EH (cell line): Measurements from ENCODE around the gene EEA1.

Experiments used
- DNase-seq: peaks from one replicate; pipeline ENCODE4 v3.0.0-alpha.2; 2015; ENCODE audit warnings: low read depth

The EEA1 gene

DNA sequence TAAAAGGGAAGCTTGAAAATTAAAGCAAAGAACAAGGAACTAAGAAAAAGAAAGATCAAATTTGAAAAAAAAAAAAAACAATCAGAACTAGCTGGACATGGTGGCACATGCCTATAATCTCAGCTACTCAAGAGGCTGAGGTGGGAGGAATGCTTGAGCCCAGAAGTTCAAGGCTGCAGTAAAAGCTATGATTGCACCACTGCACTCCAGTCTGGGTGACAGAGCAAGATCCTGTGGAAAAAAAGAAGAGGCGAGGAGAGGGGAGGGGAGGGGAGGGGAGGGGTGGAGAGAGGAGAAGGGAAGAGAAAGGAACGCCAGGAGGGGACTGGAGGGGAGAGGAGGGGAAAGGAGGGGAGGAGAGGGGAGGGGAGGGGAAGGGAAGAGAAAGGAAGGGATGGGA is 43.0 kb downstream of the EEA1 start:
- no peak for DNase-seq

GRCh38 chr12:92879698-92880322 is 49.3 kb downstream of the EEA1 start:
- no peak for DNase-seq

DNA sequence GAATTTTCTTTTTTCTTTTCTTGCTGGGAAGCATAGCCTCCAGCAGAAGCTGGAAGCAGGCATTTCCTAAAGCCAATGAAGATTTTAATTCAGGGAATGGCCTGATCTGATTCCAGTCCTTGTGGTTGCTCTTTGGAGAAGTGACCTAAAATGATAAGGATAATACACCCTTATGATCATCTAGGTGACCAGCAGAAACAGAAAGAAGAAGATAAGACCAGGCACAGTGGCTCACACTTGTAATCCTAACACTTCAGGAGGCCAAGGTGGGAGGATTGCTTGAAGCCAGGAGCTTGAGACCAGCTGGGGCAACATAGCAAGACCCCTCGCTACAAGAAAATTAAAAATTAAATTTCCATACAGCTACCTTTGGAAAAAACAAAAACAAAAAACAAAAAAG is 51.2 kb downstream of the EEA1 start:
- DNase-seq = no peak

- no peak for DNase-seq
Observed at GRCh38 chr12:92876496-92876895, 52.6 kb downstream of the EEA1 start.

DNA sequence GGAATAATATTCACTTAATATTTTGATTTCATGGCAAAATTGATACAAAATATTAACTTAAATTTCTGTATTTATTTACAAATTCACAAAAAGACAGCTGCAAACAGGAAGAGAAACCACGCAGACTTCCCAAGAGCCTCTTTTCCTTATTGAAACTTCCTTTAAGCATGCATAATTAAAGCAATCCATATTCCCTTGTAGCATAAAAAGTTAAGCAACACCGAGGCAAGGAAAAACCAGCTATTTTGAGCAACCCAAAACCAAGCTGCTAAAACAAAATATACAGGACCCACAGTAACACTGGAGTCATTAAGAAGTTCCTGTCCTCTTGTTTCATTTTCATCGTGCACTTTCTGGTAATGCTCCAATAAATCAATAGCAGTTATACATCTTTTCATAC is 58.0 kb downstream of the EEA1 start:
- peak; percentile 2 for DNase-seq

GRCh38 chr12:92866418-92866817 is 62.7 kb downstream of the EEA1 start:
- no peak for DNase-seq

GRCh38 chr12:92863251-92863650 is 65.8 kb downstream of the EEA1 start:
- no peak for DNase-seq

DNA sequence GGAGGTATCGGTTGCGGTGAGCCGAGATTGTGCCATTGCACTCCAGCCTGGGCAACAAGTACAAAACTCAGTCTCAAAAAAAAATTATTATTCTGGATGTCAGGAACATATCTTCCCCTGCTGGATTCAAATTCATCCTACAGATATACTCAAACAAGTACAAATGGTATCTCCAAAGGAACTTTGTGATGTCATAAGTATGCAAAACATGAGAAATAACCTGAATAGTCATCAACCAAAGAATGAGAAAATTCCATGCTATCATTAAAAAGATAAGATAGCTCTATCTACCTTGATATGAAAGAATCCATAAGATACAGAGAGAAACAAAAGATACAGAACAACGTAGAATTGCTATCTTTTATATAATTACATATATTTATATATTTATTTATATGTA is 67.7 kb downstream of the EEA1 start:
- DNase-seq = no peak

DNA sequence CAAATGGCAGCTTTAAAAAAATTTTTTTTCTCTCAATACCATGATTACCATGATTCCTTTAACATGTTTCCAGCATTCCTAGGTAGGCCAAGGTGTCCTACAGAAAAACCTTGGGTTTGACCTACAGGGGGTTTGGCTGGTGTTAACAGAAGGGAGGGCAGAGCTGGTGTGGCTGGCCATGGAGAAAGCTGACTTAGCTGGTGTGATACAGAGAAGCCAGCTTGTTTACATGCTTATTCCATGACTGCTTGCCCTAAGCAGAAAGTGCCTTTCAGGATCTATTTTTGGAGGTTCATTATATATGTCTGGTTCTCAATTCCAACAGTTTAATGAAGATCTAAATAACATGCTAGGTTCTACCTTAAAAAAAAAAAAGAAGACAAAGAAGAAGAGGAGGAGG is 68.6 kb downstream of the EEA1 start:
- peak; percentile 13 for DNase-seq

GRCh38 chr12:92859650-92860386 is 69.3 kb downstream of the EEA1 start:
- no peak for DNase-seq

- no peak for DNase-seq
Observed at GRCh38 chr12:92857818-92858217, 71.3 kb downstream of the EEA1 start.

DNA sequence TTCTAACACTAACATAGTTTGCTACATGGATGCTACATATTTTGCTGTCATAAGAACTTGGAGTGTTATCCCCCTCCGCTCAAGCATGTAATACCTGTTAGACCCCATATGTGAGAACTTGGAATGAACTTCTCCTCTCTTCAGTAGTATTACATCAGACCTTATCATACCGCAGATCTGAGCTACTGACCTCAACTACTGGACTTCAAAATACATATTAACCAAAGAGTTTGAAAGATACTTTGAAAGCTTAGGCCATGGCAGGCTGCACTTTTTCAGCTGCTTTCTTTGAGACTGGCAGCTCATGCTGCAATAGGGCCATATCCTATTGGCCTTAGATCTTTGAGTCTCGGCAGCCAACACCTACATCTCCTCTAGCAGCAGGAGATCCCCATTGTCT is 74.8 kb downstream of the EEA1 start:
- no peak for DNase-seq

DNA sequence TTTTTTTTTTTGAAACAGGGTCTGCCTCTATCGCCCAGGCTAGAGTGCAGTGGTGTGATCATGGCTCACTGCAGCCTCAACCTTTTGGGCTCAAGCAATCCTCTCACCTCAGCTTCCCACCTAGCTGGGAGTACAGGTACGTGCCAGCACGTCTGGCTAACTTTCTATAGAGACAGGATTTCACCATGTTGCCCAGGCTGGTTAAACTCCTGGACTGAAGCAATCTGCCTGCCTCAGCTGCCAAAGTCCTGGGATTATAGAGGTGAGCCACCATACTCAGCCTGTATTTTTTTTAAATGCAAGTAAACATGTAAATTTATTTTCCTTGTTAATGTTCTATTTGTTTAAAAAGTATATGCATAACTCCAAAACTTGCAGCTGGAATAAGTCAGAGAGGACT is 80.4 kb downstream of the EEA1 start:
- no peak for DNase-seq

DNA sequence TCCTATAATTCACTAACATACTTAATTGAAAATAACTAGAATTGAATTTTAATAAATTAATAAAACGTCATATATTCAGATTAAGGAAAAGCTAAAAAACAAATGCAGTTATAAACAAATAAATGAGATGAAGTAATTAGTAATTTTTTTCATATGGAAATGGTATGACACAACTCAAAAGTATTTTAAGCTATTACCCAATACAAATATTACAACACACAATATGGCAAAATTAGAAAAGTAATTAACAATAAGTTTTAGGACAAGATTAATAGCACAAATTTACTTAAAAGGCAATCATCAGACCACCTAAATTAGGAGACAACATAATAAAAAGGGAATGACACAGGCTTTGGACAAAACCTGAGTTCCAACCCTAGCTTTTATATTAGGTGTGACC is 81.7 kb downstream of the EEA1 start:
- DNase-seq = no peak

DNA sequence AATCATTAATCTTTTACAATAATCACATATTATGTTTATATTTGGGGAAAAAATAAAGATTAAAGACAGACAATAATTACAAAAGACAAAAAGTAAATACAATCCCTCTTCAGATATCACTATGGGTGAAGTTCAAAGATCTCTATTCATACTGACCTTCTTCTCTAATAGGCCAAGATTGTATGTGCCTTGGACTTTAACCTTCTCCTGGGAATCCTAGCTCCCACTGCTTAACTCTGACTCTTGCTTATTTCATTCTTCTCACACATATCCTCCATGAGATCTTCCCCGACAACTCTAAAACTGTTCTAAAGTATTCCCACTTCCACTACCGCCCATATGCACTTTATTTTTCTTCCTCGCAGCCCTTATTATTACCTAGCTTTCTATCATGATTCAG is 83.8 kb downstream of the EEA1 start:
- no peak for DNase-seq

DNA sequence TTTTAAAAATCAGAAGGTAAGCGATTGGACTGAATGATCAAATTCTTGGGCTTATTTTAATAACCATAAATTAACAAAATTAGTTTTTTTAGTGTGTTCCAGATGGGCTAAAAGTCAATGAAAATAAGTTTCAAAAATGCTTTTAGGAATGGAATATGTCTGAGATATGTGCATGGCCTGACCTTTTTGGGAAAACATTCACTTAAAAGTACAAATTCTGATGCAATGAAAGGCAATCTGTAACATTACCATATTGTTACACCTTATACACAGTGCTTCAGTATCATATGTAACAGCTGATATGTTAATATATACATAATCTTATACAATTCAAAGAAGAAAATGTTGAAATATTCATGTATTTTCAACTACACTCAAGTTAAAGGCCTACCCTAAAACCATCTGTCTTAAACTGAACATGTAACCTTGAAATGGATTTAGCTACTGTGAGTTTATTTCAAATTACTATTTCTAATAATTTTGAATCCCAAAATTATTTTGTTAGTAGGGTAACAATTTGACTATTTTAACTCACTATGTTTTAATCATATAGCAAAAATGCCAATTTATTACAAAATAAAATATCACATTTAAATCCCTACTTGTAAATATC is 84.8 kb downstream of the EEA1 start:
- DNase-seq = no peak

DNA sequence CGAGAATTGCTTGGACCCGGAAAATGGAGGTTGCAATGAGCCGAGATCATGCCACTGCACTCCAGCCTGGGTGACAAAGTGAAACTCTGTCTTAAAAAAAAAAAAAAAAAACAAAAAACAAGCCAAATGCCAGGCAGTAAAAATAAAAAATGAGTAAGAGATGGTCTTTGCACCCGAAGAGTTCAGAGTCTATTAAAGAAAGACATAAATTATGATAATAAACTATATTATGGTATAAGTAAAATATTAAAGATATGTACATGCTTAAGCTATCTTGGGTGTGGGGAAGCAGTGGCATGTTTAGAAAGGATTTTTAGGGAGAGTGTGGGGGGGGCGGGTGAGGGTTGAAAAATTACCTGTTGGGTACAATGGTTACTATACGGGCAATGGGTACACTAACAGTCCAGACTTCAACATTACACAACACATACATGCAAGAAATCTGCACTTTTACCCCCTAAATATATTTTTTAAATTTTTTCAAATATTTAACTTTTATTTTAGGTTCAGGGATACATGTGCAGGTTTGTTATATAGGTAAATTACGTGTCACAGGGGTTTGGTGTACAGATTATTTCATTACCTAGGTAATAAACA is 99.3 kb downstream of the EEA1 start:
- DNase-seq = no peak

- DNase-seq = no peak
Observed at GRCh38 chr12:92828565-92828964, 100.5 kb downstream of the EEA1 start.

DNA sequence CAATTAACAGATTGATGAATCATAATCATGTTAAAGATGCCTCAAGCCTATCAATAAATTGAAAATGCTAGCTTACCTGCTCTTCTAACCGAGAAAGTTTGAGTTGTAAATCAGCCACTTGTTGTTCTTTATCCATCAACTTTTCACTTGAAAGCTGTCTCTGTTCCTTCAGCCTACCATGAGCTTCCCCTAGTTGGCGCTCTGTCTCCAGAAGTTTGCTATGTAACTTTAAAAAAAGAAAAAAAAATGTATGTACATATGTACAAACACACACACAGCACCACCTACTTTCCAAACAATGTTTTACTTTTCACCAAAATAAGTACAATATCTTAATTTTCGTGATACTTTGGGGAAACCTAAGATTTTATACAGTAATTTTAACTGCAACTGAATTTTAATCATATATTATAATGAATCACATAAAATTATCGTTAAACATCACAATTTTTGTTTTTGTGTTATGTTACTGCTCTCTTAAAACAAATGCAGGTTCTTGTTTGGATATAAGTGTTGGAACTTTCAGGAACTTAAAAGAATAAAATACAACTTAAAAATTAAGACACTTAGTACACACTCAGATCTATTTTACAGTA is 101.2 kb downstream of the EEA1 start:
- peak; percentile 51 for DNase-seq

GRCh38 chr12:92821142-92821541 is 108.0 kb downstream of the EEA1 start:
- DNase-seq = no peak

DNA sequence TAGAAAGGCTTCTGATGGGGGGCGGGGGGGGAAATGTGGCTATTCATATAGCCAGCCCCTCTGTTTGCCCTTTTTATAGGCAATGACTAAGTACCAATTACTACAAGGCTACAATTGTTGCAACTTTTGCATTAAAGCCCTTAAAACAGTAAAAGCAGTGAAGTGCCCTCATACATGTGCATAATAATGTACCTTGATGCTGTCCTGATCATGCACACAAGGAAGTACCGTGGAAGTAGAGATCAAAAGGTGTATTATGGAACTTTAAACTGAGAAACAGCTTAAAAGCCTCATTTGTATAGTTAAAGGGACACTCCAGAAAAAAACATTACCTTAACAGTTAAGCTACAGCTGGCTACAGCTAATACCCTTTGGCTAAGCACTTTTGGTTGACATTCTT is 114.5 kb downstream of the EEA1 start:
- DNase-seq = no peak

DNA sequence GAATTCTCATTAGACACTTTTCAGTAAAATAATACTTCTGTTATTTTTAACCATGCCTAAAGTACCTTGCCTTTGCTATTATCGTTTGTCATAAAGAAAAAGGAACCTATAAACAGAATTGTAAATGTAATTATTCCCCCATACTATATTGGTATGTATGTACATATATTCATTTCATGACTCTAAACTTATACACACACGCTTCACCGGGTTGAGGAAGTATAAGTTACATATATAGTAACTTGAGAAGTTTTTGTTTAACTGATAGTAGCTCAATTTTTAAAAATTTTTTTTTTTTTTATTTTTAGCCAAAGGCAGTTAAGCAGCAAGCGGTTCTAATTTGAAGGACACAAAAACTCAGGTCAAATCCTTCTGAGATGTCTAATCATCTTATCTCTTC is 118.7 kb downstream of the EEA1 start:
- DNase-seq = no peak

GRCh38 chr12:92803903-92804302 is 125.2 kb downstream of the EEA1 start:
- no peak for DNase-seq
